GM19395 (cell line): ENCODE measurements around the gene HHATL.

Experiments
- ATAC-seq: cut with Tn5 transposase; IDR thresholded peaks from one replicate; pipeline ENCODE4 v1.9.1; 2021; ENCODE audit warnings: mild to moderate bottlenecking, moderate library complexity; ENCODE audit not compliant: unreplicated experiment

HHATL gene

DNA sequence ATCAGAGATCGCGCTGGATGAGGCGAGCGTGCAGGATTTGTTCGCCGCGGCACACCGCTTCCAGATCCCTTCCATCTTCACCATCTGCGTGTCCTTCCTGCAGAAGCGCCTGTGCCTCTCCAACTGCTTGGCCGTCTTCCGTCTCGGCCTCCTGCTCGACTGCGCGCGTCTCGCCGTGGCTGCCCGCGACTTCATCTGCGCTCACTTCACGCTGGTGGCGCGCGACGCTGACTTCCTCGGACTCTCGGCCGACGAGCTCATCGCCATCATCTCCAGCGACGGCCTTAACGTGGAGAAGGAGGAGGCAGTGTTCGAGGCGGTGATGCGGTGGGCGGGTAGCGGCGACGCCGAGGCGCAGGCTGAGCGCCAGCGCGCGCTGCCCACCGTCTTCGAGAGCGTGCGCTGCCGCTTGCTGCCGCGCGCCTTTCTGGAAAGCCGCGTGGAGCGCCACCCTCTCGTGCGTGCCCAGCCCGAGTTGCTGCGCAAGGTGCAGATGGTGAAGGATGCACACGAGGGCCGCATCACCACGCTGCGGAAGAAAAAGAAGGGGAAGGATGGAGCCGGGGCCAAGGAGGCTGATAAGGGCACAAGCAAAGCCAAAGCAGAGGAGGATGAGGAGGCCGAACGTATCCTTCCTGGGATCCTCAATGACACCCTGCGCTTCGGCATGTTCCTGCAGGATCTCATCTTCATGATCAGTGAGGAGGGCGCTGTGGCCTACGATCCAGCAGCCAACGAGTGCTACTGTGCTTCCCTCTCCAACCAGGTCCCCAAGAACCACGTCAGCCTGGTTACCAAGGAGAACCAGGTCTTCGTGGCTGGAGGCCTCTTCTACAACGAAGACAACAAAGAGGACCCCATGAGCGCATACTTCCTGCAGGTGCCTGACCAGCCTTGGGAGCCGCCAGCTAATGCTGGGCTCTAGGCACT is 16.4 kb downstream of the HHATL start:
- no peak for ATAC-seq

DNA sequence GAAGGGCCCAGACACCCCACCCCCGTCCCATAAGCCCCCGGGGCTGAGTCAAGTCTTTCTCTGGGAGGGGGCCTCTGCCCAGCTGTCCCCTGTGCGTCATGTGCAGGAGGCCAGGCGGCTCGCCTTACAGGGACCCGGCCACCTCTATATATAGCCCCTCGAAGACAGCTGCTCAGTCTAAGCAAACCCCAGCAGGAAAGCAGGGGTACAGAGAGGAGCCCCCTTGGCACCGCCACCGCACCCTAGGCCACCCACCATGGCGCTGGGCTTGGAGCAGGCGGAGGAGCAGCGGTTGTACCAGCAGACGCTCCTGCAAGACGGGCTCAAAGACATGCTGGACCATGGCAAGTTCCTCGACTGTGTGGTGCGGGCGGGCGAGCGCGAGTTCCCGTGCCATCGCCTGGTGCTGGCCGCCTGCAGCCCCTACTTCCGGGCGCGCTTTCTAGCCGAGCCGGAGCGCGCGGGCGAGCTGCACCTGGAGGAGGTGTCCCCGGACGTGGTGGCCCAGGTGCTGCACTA is 17.2 kb downstream of the HHATL start, which contains the start of gene KLHL40:
Gene KLHL40, plus strand, starts transcription at position 175 of the 519 bp plus-strand sequence. Its CDS starts 82 bp downstream, at position 257.
- no peak for ATAC-seq

DNA sequence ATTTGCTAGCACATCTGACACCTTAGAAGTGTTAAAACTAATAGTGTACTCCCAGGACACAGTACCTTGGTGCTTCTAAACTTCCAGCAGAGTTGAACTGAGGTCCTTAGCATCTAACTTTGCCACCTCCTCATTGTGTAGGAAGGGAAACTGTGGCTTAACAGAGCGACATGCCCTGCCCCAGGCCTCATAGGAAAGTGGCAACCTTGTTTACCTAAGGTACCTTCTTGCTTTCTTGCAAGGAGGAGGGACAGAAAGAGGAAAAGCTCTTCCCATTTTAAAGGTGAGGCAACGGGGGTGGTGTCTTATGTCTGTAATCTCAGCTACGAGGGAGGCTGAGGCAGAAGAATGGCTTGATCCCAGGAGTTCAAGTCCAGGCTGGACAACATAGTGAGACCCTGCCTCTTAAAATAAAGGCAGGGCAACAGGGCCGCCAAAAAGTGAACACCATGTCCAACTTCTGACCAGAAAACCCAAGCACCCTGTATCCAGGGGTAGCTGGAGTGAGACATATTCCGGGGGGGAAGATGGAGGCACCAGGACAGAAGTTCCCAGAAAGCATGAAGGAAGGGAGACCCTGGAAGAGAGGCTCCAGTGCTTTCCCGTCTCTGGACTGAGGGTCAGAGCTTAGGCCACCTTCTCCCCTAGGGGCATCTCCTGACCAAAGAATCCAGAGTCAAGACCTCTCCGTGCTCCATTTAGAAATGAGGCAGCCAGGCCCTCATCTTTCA is 17.8 kb downstream of the HHATL start:
- ATAC-seq, result no peak

DNA sequence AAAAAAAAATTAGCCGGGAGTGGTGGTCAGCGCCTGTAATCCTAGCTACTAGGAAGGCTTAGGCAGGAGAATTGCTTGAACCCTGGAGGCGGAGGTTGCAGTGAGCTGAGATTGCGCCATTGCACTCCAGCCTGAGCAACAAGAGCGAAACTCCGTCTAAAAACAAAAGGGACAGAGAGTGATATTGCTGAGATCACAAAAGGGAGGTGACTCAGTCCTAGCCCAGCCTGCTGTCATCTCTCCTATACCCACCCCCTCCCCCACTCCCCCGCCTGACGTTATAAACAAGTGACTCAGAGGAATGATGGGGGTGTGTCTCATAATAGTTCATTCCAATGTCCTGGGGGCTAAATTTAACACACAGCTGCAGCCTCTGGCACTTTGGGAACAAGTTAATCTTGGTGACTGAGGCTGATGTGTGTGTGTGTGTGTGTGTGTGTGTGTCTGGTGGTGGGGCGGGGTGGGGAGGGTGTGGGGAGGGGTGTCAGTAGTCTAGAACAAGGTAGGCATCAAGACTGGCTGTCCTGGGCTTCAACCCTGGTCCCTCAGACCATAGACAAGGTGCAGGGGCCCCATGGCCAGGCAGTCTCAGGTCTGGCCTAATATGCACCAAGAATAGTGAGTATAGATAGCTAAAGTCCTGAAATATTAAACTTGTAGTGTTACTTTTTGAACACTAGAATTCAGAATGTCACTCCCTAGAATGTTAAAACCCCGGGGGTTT is 18.6 kb downstream of the HHATL start:
- no peak for ATAC-seq

DNA sequence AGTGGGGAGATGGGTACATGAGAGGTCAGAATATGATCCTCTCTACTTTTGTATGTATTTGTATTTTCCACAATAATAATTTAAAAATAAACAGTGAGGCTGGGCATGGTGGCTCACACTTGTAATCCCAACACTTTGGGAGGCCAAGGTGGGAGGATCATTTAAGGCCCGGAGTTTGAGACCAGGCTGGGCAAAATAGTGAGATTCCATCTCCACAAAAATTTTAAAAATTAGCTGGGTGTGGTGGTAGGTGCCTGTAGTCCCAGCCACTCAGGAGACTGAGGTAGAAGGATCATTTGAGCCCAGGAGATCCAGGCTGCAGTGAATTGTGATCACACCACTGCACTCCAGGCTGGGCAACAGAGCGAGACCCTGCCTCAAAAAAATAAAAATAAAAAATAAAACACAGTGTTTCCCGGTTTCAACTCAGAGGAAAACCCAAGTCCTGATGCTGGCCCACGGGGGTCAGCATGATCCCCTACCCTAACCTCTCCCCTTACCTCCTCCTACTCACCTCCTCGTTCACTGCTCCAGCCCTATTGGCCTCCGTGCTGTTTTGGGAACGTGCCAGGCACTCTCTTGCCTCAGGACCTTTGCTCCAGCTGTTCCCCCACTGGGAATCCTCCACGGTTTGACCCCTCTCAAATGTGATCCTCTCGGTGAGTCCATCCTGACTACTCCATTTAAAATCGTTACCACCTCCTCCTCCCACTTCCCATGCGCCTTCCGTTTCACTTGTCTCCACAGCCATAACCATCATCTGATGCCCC is 20.1 kb downstream of the HHATL start:
- ATAC-seq, result no peak

DNA sequence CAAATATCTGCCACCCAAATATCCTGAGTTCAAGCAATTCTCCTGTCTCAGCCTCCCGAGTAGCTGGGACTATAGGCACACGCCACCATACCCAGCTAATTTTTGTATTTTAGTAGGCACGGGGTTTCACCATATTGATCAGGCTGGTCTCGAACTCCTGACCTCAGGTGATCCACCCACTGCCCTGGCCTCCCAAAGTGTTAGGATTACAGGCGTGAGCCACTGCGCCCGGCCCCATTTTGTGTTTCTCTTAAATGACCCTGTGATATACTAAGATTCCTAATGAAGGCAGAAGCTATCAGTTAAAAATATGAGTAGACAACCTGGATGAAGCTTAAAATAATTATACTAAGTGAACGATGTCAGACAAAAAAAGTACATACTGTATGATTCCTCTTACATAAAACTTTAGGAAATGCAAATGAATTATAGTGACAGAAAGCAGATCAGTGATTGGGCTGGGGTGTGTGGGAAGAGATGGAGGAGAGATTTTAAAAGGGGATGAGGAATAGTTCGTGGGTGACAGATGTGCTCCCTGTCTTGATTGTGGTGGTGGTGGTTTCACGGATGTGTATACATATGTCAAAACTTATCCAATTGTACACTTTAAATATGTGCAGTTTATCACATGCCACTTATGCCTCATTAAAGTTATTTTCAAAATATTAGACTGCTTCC is 21.1 kb downstream of the HHATL start:
- no peak for ATAC-seq

DNA sequence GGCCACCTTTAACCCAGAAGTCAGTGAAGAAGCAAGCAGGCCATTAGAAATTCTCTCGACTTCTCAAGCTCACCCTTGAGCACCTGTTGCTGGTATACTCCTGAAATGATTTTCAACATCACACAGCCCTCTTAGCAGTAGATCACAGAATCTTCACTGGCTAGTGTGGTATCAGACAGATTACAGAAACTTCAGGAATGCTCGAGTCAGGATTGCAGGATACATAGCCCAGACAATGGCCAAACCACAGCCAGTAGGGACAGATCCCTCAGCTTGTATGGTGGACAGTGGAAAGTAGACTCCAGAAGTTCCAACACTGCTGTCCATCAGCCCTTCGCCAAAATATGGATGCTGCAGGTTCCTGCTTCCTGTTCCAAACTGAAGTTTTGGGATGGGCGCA is 21.8 kb downstream of the HHATL start:
- no peak for ATAC-seq

DNA sequence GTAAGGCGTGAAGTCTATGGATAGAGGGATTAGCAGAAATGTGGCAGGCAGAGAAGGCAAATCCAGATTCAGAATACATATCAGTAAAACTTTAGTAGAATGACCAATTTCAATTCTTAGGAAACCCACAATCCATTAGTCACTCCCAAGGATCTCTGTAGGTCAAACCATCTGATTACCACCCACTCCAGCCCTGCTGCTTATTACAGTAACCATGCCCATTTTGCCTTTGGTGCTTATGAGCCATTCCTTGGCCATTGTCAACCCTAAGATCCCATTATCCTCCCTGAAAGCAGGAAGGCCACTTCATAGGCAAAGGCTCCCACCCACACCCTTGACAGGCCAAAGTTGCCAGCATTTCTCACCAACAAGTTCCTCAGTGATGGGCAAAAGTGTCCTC is 22.3 kb downstream of the HHATL start:
- ATAC-seq, result no peak

DNA sequence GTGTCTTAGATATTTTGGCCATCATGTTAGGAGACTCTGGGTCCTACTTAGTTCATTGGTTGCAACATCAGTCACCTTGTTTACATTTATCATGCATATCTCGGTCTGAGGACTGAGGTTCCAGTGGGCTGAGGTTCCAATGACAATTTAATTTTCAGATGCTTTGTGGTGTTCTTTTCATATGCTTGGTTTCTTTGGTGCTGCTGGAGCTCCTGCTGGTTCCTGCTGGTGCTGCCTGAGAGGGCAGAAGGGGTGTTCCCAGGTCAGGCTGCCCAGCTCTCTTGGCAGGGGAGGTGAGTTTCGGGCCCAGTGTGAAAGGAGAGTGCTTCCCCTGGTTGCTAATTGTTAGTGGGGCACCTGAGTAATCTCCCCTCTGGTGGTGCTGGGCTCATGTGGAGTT is 24.2 kb downstream of the HHATL start:
- no peak for ATAC-seq

DNA sequence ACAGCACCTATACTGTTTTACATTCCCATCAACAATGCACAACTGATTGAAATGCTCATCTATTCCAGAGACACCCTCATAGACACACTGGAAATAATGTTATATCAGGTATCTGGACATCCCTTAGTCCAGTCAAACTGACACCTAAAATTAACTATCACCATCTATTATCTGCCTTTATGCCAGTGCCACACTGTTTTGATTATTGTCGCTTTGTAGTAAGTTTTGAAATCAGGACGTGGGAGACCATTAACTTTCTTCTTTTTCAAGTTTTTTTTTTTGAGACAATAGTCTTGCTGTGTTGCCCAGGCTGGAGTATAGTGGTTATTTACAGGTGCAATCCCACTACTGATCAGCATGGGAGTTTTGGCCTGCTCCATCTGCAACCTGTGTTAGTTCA is 26.7 kb downstream of the HHATL start:
- ATAC-seq, result no peak

DNA sequence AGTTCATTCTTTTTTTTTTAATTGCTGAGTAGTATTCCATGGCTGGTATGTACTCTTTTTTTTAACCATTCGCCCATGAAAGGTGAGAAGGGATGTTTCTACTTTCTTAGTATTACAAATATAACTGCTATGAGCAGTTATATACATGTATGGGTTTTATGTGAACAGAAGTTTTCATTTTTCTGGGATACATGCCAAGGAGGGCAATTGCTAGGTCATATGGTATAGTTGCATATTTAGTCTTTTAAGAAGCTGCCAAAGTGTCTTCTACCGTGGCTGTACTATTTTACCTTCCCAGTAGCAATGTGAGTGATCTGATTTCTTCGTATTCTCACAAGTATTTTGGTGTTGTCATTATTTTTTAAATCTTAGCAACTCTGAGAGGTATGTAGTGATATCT is 28.5 kb downstream of the HHATL start:
- no peak for ATAC-seq

DNA sequence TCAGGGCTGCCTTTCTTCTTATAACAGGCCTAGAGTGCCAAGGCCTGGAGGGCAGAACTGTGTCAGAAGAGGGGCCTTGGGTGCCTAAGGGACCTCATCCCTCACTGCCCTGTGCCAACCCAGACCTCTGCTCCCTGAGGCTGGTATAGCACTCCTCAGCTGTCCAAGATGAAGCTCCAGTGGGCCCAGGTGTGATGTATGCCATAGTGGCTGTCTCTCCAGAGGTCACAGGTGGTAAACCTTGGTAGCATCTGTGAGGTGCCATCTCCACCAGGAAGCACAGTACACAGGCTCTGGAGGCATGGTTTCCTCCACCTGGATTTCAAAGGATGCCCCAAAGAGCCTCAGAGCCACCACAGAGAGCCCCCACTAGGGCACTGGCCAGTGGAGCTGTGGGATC is 29.5 kb downstream of the HHATL start:
- ATAC-seq, result no peak

DNA sequence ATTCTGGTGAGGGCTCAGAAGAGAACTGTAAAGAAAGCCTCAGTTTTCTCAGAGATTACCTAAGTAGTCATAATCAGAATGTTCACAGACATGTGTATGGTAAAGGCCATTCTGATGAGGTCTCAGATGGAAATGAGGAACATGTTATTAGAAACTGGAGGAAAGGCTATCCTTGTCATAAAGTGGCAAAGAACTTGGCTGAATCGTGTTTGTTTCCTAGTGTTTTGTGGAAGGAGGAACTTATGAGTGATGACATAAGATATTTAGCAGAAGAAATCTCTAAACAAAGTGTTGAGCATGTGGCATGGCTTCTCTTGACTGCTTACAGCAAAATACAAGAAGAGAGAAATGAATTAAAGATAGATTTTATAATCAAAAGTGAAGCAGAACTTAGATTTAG is 30.1 kb downstream of the HHATL start:
- no peak for ATAC-seq

DNA sequence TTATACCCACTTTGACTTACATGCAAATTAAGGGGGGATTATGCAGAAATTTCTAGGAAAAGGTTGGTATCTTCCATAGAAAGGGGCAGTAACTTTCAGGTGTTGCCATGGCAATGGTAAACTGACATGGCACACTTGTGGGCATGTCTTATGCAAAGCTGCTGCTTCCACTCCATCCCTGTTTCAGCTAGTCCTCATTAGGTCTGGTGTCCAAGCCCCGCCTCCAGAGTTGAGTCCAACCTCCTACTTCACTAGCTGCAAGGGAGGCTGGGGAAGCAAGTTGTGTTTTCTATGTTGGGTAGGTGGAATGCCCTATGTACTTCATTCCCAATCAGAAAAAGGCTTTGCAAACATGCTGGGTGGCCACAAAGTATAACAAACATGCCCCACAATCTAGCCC is 31.9 kb downstream of the HHATL start:
- no peak for ATAC-seq

DNA sequence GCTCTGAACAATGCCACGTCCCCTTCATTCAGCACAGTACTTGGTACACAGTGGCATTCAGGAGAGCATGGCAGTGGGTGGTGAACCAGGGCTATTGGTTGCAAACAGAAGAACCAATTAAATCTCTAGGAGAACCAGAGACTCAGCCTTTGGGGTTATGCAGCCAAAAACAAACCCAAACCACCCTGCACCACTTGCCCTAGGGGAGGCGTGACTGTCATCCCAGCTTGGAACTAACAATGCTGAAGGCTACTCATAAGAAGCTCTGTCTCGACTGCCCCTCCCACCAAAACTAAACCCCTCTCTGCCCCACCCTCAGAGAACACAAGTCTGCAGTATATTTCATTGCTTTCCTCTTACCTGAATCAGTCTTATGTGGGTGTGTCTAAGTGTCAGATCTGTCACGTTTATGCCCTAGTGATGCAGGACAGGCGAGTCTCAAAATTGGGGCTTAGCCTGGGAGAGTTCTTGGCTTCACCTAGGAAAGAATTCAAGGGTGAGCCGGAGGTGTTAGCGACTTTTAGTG is 32.5 kb downstream of the HHATL start:
- no peak for ATAC-seq

DNA sequence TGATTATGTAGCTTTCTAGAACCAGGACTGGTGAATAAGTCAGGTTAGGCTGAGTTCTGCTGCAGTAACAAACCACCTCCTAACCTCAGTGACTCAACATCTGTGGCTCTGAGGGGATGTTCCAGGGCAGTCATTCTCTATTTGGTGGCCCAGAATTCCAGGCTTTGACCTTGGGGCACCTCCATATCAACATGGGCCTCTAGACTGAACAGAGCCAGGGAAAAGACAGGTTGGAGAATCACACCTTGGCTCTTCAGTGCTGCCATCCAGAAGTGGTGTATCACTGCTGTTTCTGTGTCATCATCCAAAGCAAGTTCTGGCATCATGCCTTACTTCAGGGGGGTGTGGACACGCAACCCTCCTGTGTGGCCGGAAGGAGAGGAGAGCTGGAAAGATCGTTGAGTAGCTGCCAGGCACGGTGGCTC is 33.8 kb downstream of the HHATL start:
- no peak for ATAC-seq

DNA sequence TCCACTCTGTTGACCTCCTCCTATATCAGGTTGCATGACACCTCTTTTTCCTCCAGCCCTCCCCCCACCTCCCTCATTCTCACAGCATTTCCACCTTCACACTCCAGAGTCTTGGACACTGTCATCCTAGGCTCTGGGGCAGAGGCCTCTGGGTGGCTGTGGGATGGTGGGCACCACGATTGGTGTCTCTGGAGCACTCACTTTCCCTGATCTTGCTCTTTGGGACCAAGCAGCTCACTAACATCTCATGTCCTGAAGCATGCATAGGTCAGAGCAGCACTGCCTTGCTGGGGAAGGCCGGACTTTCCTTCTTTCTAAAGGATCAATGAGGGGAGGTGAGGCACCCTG is 34.2 kb downstream of the HHATL start:
- ATAC-seq, result no peak

DNA sequence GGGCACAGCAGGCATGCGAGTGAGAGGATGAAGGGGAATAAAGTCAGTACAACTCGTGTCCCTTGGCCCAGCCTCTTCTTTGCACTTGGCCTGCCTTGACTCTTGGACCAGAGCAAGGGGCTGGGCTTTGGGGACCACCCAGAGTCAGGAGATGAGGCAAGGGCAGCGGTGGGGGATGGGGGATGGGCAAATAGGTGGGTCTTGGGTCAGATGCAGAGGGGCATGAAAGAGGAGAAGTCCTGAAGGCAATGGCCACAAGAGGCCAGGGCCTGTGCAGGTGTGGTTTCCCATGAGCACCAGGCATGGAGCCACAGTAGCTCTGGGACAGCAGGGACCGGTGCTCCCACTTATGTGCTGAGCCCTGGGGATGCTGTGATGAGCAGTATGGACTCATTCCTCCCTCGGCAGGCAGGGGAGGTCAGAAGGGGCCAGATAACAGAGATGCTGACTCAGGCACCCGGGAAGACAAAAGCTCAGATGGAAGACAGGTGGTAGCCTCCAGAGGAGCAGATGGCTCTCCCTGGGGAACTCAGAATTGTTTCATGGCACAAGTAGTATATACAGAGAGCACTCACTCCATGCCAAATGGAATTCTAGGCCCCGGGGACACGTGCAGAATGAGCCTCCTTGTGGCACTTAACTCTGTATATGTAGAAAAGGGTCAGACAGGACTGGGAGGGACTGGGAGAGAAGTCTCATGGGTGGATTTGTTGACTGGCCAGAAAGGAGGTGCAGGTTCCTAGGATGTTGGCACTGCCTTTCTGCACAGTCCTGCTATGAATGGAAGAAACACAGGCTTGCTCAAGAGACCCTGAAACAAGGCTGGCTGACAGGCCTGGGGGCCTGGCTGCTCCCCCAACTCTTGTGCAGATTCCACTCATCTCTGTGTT is 34.8 kb downstream of the HHATL start:
- ATAC-seq, result no peak

DNA sequence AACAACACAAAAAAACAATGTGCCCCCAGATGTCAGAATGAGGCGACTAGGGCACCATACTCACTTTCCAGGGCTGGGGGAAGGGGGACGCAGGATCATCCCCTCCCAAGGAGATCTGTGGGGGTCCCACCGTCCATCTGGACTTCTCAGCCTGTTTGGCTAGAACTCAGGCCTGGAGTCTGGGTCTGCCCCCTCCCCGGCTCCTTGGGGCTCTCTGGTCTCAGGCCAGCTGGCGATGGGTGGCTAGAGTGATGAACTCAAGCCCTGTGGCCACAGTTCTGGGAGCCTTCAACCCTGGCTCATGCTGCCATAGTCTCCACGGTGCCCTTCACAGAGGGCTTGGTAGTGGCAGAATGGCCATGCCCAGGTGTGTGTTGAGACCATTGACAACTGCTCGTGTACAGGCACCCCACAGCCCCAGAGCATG is 35.5 kb downstream of the HHATL start:
- no peak for ATAC-seq
